Measurements from ENCODE around the gene TMEM254. TPM values are rescaled to one million over a fixed set of nuclear protein-coding genes. Genes with fewer than 3 reads are reported as not detected.
A peak's percentile ranks its signal among the peaks of the same experiment; 100 is the strongest.
"Not testable (repeated sequence)": the region's sequence is repeated elsewhere in the genome, so short reads cannot be mapped to it uniquely, and the experiment has no call there.

Gene TMEM254
- total RNA-seq, 1 donor from 2014 or later: 22.2 TPM

DNA sequence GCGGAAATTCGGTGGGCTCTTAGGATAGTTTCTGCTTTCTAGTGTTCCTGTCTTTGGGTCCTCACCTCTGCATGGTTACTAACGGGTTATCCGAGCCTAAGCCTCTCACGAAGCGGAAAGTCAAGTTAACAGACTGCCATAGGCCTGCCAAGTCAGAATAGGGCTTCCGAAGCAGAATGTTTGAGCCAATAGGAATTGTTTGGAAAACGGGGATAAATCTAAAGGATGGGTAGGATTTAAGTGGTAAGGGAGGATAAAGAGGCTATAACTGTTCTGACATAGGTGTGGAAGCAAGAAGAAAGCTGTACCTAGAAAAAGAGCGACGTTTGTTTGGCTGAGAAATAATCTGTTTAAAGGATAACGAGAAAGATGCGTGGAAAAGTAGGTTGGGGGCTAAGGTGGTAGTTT lies 851 bp downstream of the TMEM254 start:
- no peaks in the 10 kb centered on the region for H3K27me3 Mint-ChIP-seq (ENCODE audit: unreplicated experiment)

DNA sequence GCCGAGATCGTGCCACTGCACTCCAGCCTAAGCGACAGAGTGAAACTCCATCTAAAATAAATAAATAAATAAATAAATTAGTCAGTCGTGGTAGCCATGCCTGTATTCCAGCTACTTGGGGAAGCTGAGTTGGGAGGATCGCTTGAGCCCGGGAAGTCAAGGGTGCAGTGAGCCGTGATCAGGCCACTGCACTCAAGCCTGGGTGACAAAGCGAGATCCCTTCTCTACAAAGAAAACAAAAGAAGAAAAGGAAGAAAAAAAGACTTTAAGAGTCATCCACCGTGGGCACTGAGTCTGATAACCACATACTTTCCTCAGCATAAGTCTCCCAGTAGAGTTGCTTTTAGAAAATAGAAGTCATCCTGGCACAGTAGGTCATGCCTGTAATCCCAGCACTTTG lies 2.6 kb downstream of the TMEM254 start:
- Mint-ChIP-seq H3K36me3 (ENCODE audit: unreplicated experiment) (peaks cover 8% of the 10 kb centered on the region), H3K27me3 (ENCODE audit: unreplicated experiment) (no peaks in the 10 kb centered on the region), H3K4me1 (ENCODE audit: unreplicated experiment) (peaks cover 20% of the 10 kb centered on the region), H3K4me3 (ENCODE audit: unreplicated experiment) (no peak overlapping the region), H3K27ac (ENCODE audit: unreplicated experiment) (no peak overlapping the region), H3K9me3 (ENCODE audit: unreplicated experiment) (no peaks in the 10 kb centered on the region)
- DNase-seq (ENCODE audit: extremely low spot score, unreplicated experiment): no peak
- TF ChIP-seq, protein P1, sequence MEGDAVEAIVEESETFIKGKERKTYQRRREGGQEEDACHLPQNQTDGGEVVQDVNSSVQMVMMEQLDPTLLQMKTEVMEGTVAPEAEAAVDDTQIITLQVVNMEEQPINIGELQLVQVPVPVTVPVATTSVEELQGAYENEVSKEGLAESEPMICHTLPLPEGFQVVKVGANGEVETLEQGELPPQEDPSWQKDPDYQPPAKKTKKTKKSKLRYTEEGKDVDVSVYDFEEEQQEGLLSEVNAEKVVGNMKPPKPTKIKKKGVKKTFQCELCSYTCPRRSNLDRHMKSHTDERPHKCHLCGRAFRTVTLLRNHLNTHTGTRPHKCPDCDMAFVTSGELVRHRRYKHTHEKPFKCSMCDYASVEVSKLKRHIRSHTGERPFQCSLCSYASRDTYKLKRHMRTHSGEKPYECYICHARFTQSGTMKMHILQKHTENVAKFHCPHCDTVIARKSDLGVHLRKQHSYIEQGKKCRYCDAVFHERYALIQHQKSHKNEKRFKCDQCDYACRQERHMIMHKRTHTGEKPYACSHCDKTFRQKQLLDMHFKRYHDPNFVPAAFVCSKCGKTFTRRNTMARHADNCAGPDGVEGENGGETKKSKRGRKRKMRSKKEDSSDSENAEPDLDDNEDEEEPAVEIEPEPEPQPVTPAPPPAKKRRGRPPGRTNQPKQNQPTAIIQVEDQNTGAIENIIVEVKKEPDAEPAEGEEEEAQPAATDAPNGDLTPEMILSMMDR (IDR thresholded peaks at IDR 0.05): no peak

More for the DNA sequence above, 851 bp downstream of the TMEM254 start:
- Mint-ChIP-seq H3K27ac (ENCODE audit: unreplicated experiment) (peak overlapping the region; percentile 98), H3K4me3 (ENCODE audit: unreplicated experiment) (peak overlapping the region; percentile 92), H3K9me3 (ENCODE audit: unreplicated experiment) (no peaks in the 10 kb centered on the region), H3K36me3 (ENCODE audit: unreplicated experiment) (peaks cover 6% of the 10 kb centered on the region), H3K4me1 (ENCODE audit: unreplicated experiment) (peaks cover 20% of the 10 kb centered on the region)
- DNase-seq (ENCODE audit: extremely low spot score, unreplicated experiment): no peak
- TF ChIP-seq, protein P1 (IDR thresholded peaks at IDR 0.05): no peak

DNA sequence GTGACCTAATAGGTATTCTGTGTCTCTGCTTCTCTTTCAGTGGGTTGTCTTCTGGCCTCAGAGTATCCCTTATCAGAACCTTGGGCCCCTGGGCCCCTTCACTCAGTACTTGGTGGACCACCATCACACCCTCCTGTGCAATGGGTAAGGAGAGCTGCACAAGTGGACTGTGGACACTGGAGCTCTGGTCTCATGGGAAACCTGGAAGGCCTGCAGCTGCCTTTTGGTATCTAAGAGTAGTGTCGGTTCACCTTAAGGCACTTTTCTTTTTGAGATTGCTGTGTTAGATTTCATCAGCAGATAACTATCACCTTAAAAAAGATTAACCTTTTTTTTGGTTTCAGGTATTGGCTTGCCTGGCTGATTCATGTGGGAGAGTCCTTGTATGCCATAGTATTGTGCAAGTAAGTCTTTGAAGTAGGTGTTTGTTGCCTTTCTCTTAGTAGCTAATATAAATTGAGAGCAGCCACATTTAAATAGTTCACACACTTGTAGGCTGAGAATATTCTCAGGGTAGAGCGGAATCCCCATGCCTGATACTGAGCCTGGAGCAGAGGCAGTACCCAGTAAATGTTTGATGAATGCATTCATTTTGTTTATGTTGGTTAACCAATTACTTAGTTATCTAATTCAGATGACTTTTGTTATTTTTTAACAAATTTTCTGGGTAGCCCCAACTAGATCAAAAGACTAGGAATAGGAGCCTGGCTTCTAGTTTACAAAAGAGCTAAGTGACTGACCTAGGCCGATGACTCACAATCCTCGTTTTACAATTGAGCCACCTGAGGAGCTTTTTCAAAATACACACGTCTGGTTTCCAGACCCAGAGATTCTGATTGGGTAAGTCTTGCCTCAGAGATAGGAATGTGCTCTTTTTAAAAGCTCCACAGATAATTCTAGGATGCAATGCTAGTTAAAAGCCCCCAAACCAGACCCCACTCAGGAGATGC lies 3.6 kb downstream of the TMEM254 start:
- H3K4me3 Mint-ChIP-seq (ENCODE audit: unreplicated experiment): no peak overlapping the region
- H3K4me1 Mint-ChIP-seq (ENCODE audit: unreplicated experiment): peaks cover 20% of the 10 kb centered on the region
- no peak for DNase-seq (ENCODE audit: extremely low spot score, unreplicated experiment)
- no peaks in the 10 kb centered on the region for H3K27me3 Mint-ChIP-seq (ENCODE audit: unreplicated experiment)
- TF ChIP-seq, protein P1 (IDR thresholded peaks at IDR 0.05): no peak
- no peak overlapping the region for H3K27ac Mint-ChIP-seq (ENCODE audit: unreplicated experiment)
- no peaks in the 10 kb centered on the region for H3K9me3 Mint-ChIP-seq (ENCODE audit: unreplicated experiment)
- peaks cover 8% of the 10 kb centered on the region for H3K36me3 Mint-ChIP-seq (ENCODE audit: unreplicated experiment)

DNA sequence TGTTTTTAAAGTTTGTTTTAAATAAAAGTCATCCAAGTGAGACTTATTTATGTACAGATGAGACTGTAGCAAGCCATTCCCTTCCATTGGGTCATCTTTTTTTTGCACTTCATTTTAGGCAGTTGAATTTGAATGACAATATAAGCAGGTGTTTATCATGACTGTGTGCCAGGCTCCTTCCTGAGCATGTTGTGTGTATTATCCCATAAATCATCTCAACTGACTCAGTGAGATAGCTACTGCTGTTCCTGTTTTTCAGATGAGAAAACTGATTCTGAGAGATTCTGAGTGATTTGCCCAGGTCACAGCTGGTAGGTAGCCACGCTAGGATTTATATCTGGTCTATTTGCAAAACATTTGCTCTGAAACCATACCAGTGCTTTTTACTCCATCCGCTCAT lies 11.7 kb downstream of the TMEM254 start:
- Mint-ChIP-seq H3K4me1 (ENCODE audit: unreplicated experiment) (no peaks in the 10 kb centered on the region), H3K27ac (ENCODE audit: unreplicated experiment) (no peak overlapping the region), H3K27me3 (ENCODE audit: unreplicated experiment) (no peaks in the 10 kb centered on the region), H3K9me3 (ENCODE audit: unreplicated experiment) (no peaks in the 10 kb centered on the region), H3K36me3 (ENCODE audit: unreplicated experiment) (peaks cover 4% of the 10 kb centered on the region), H3K4me3 (ENCODE audit: unreplicated experiment) (no peak overlapping the region)
- TF ChIP-seq, protein P1 (IDR thresholded peaks at IDR 0.05): no peak
- DNase-seq (ENCODE audit: extremely low spot score, unreplicated experiment): no peak

DNA sequence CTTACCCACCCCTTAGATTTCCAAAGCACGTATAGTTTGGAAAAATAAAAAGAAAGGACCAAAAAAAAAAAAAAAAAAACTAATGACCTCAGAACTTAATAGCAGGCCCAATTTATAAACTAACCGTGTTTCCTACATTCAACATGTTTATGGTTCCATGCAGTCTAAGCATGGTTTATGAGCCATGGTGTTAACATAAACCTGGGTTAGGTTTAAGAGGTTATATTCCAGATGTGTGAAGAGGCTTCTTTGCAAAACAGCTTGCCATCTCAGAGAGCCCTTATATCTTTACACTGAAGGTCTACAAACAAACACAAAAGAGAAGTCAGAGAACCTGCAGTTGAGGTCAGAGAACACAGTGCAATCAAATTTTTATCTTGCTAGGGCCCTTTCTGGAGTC lies 15.8 kb downstream of the TMEM254 start:
- peaks cover 2% of the 10 kb centered on the region for H3K36me3 Mint-ChIP-seq (ENCODE audit: unreplicated experiment)
- no peaks in the 10 kb centered on the region for H3K4me1 Mint-ChIP-seq (ENCODE audit: unreplicated experiment)
- no peak overlapping the region for H3K27ac Mint-ChIP-seq (ENCODE audit: unreplicated experiment)
- TF ChIP-seq, protein P1 (IDR thresholded peaks at IDR 0.05): no peak
- no peak for DNase-seq (ENCODE audit: extremely low spot score, unreplicated experiment)
- no peaks in the 10 kb centered on the region for H3K9me3 Mint-ChIP-seq (ENCODE audit: unreplicated experiment)
- no peak overlapping the region for H3K4me3 Mint-ChIP-seq (ENCODE audit: unreplicated experiment)
- H3K27me3 Mint-ChIP-seq (ENCODE audit: unreplicated experiment): peaks cover 30% of the 10 kb centered on the region

DNA sequence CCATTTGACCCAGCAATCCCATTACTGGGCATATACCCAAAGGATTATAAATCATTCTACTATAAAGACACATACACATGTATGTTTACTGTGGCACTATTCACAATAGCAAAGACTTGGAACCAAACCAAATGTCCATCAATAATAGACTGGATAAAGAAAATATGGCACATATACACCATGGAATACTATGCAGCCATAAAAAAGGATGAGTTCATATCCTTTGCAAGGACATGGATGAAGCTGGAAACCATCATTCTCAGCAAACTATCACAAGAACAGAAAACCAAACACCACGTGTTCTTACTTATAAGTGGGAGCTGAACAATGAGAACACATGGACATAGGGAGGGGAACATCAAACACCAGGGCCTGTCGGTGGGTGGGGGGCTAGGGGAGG lies 19.8 kb downstream of the TMEM254 start:
- H3K27me3 Mint-ChIP-seq (ENCODE audit: unreplicated experiment): peaks cover 41% of the 10 kb centered on the region
- H3K27ac Mint-ChIP-seq (ENCODE audit: unreplicated experiment); H3K4me3 Mint-ChIP-seq (ENCODE audit: unreplicated experiment); H3K9me3 Mint-ChIP-seq (ENCODE audit: unreplicated experiment); H3K4me1 Mint-ChIP-seq (ENCODE audit: unreplicated experiment); DNase-seq (ENCODE audit: extremely low spot score, unreplicated experiment); H3K36me3 Mint-ChIP-seq (ENCODE audit: unreplicated experiment): not testable (repeated sequence)

DNA sequence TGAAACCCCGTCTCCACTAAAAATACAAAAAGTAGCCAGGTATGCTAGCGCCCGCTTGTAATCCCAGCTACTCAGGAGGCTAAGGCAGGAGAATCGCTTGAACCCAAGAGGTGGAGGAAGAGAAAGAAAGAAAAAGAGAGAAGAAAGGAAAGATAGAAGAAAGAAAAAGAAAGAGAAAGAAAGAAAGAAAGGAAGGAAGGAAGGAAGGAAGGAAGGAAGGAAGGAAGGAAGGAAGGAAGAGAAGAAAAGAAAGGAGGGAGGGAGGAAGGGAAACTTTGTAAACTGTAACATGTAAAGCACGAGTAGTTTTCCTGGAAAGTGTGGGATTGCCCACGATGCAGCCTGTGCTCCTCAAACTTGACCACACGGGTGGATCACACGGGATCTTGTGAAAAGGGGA lies 20.8 kb downstream of the TMEM254 start:
- H3K4me3 Mint-ChIP-seq (ENCODE audit: unreplicated experiment); H3K27ac Mint-ChIP-seq (ENCODE audit: unreplicated experiment); H3K36me3 Mint-ChIP-seq (ENCODE audit: unreplicated experiment); DNase-seq (ENCODE audit: extremely low spot score, unreplicated experiment); H3K4me1 Mint-ChIP-seq (ENCODE audit: unreplicated experiment); H3K9me3 Mint-ChIP-seq (ENCODE audit: unreplicated experiment): not testable (repeated sequence)
- peaks cover 41% of the 10 kb centered on the region for H3K27me3 Mint-ChIP-seq (ENCODE audit: unreplicated experiment)

All from osteocyte (in vitro differentiated cells).